HG03558 (cell line): ENCODE measurements around the gene VWA5B1.

Experiments
- ATAC-seq: cut with Tn5 transposase; IDR thresholded peaks from one replicate; pipeline ENCODE4 v1.9.1; 2021; ENCODE audit warnings: moderate number of reproducible peaks; ENCODE audit not compliant: unreplicated experiment; ENCODE audit errors: extremely low read depth

The VWA5B1 gene

GRCh38 chr1:20319456-20320220 lies 29.0 kb downstream of the VWA5B1 start:
- no peak for ATAC-seq

DNA sequence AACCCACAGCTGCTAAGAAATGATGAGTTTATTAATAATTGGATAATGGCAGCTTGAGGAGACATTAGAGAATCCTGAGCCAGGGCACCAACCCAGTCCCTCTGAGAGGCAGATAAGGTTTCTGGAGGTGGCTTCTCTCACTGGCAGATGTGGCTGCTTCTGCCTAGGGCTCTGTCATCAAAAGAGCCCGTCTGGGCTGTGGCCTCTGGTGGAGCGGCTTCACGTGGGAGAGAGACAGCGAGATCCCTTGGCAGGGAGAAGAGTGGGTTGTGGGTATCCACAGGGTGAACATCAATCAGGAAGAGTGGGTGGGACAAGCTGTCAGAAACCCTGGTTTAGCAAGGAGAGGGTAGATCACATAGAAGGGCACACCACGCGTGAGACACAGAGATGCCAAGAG lies 30.0 kb downstream of the VWA5B1 start:
- no peak for ATAC-seq

DNA sequence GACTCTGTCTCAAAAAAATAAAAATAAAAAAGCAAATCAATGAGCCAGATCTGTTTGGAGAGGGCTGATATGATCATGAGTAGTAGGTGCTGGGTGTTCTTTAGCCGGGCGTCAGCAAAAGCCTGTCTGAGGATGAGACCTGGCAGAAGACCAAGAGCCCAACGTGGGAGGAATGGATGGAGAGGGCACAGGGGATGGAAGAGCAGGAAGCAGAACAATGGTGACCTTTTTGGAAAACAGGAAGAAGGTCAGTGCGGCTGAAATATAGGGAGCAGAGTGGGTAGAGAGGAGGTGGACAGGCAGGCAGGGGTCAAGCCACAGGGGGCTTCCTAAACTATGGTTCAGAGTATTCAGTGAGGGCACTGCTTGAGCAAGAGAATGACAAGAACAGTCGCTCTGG lies 30.9 kb downstream of the VWA5B1 start:
- ATAC-seq = no peak

DNA sequence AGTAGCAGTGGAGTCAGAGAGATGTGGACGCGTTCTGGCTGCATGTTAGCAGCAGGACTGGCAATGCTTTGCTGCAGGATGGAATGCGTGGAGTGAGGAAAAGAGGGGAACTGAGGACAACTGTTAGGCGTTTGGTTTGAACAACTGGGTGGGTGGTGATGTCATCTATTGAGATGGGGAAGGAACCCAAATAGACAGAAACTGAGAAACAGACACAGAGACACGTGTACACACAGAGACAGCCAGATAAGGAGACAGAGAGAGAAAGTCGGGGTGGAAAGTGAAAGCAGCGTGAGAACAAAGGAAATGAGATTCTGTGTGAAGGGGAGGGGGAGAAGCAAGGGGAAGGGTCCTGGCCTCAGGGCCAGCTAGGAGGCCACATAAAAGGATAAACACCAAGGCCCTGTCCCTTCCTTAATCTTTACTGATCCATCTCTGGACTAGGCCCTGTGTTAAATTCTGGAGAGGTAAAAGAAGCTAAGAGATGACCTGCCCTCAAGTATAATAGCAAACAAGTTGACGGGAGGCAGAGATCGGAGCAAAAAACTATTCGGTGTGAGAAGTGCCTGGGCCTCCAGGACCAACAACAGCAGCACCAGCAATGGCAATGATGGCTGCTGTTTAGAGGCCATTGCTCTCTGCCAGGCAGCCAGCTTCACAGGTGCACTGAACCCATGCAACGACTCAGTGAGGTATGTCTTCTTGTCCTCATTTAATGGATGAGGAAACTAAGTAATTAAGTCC lies 31.6 kb downstream of the VWA5B1 start:
- ATAC-seq = peak; percentile 46

DNA sequence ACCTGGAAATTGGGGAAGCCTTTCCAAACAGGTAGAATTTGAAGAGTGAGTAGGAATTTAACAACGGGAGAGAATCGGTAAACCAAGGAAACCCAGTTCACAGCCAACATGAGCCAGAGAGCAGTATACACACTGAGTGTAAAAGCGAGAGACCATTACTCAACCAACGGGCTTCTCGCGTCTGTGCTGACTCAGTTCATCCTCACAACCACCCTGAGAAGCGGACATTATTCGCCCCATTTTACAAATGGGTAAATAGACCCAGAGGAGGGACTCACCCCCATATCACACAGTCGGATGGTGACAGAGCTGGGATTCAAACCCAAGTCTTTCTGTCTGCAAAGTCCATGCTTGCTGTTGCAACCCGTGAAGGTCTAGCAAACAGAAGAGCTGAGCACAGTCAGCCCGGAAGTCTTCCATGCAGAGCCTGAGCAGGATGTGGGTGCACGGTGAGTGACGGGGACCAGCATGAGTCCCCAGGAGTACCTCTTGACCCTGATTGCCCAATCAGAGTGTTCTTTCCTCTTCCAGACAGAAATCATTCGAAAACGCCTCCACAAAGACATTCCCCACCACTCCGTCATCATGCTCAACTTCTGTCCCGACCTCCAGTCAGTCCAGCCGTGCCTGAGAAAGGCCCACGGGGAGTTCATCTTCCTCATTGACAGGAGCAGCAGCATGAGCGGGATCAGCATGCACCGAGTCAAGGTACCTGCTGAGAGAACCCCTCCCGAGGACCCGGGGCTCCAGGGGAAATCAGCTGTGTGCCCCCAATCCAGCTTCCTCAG lies 32.3 kb downstream of the VWA5B1 start:
- ATAC-seq = no peak

DNA sequence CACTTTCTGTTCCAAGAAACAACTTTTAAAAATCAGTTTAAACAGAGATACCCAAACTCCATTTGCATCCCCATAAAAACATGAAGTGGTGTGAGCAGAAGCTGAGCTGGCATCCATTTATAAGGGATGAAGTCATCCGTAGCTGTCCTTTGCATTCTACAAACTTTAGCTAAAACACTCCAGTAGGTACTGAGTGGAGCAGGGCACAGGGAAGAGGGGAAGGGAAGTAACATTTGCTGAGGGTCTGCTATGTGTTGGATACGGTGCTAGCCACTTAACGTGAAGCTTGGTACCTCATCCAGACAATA lies 32.9 kb downstream of the VWA5B1 start:
- ATAC-seq = no peak

GRCh38 chr1:20324704-20325406 lies 34.2 kb downstream of the VWA5B1 start:
- no peak for ATAC-seq

DNA sequence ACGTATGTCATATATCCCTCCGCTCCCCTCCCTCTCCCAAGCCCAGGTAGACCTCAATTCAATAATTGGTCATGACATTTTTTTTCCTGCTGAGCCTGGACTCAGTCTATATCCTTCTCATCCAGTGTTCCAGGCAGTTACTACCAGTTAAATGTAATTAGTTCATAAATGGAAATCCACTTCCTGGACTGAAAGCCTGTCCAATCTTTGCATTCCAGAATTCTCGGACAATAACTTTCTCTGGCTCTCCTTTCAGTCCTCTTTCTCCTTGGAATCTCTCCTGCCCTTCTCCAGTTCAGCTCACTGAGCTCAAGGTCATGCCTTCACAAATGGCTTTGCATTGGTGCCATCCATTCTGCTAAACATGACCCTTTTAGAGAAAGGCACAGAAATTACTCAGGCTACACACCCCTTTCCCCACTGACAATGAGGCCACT lies 34.8 kb downstream of the VWA5B1 start:
- no peak for ATAC-seq

- no peak for ATAC-seq
These were observed 35.3 kb downstream of the VWA5B1 start for GRCh38 chr1:20325844-20326420.

- no peak for ATAC-seq
These were observed 36.8 kb downstream of the VWA5B1 start for GRCh38 chr1:20327467-20327866.

DNA sequence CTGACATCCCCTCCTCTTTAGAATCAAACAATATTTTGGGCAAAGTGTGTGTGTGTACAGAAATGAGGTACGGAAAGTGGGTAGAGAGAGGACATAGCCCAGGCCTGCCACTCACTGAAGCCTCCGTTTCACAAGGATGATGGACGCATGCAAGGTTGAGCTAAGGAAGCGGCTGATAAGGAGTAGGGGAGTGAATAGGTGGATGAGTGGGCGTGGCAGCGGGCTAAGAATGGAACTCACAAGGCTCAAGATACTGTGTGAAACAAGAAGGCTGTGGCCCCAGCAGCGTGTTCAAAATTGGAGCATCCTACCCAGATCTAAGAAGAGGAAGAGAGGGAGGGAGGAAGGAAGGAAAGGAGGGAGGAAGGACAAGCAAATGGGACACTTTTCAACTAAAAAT lies 37.5 kb downstream of the VWA5B1 start:
- ATAC-seq = no peak

- ATAC-seq = no peak
These were observed 39.3 kb downstream of the VWA5B1 start for GRCh38 chr1:20329793-20330542.

- ATAC-seq = no peak
These were observed 43.4 kb downstream of the VWA5B1 start for GRCh38 chr1:20334103-20334502.

- no peak for ATAC-seq
These were observed 45.5 kb downstream of the VWA5B1 start for GRCh38 chr1:20336105-20336605.

GRCh38 chr1:20337581-20337980 lies 46.9 kb downstream of the VWA5B1 start:
- ATAC-seq = no peak

DNA sequence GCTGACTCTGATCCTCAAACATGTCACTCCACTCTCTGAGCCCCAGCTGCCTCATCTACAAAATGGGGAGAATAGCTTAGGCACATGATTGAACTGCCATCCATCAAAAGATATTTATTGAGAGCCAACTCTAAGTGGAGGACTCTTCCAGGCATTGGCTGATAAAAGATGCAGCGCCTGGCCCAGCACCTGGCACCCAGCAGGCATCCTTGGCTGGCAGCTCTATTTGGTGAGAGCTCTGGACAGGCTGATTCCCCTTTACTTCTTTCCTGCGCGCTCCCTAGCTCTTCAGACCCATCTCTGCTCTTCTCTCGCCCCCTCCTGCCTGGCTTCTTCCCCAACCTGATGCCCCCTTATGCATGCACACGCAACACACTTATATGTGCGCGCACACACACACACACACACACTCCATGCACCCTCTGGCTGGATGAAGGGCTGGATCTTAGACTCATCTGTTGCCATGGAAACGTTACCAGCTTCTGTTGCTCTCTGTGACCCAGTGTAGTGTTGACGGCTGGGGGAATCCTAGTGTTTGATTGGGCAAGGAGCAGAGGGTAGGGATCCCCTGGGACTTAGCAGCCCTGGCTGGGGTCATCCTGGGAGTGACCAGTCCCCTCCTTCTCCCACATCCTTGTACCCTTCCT lies 49.3 kb downstream of the VWA5B1 start:
- ATAC-seq = no peak

GRCh38 chr1:20342294-20343148 lies 51.8 kb downstream of the VWA5B1 start:
- no peak for ATAC-seq
